Activated CD8-positive, alpha-beta memory T cell treated with anti-CD3 and anti-CD28 coated beads, Interleukin-2, amount 50 U/mL, for 1 hour (primary cell): ENCODE results near the gene PRDM11.

Experiments used
- DNase-seq: peaks from one replicate; pipeline ENCODE4 v3.0.0-alpha.2; 2020; ENCODE audit errors: extremely low read depth

Gene PRDM11

GRCh38 chr11:45157247-45158209 is 11.1 kb downstream of the PRDM11 start:
- no peak for DNase-seq

GRCh38 chr11:45158210-45158731 is 11.8 kb downstream of the PRDM11 start:
- no peak for DNase-seq

- no peak for DNase-seq
Observed at GRCh38 chr11:45158891-45159605, 12.6 kb downstream of the PRDM11 start.

- no peak for DNase-seq
Observed at GRCh38 chr11:45159781-45160365, 13.4 kb downstream of the PRDM11 start.

GRCh38 chr11:45161252-45162063 is 15.0 kb downstream of the PRDM11 start:
- no peak for DNase-seq

- no peak for DNase-seq
Observed at GRCh38 chr11:45162064-45162375, 15.6 kb downstream of the PRDM11 start.

- no peak for DNase-seq
Observed at GRCh38 chr11:45162916-45163879, 16.8 kb downstream of the PRDM11 start.

- DNase-seq = no peak
Observed at GRCh38 chr11:45163956-45164575, 17.6 kb downstream of the PRDM11 start.

- DNase-seq = no peak
Observed at GRCh38 chr11:45165386-45165785, 18.9 kb downstream of the PRDM11 start.

GRCh38 chr11:45165806-45166603 is 19.6 kb downstream of the PRDM11 start:
- DNase-seq = no peak

GRCh38 chr11:45166604-45166897 is 20.1 kb downstream of the PRDM11 start:
- DNase-seq = no peak

GRCh38 chr11:45167283-45167682 is 20.8 kb downstream of the PRDM11 start:
- no peak for DNase-seq

- no peak for DNase-seq
Observed at GRCh38 chr11:45168366-45169130, 22.1 kb downstream of the PRDM11 start.

- no peak for DNase-seq
Observed at GRCh38 chr11:45169310-45170072, 23.1 kb downstream of the PRDM11 start.

- DNase-seq = no peak
Observed at GRCh38 chr11:45170484-45170883, 24.0 kb downstream of the PRDM11 start.

- no peak for DNase-seq
Observed at GRCh38 chr11:45171550-45171949, 25.1 kb downstream of the PRDM11 start.

GRCh38 chr11:45173064-45173463 is 26.6 kb downstream of the PRDM11 start:
- no peak for DNase-seq
